NOMO-1 treated with DMSO at 0.1 percent for 48 hours (cell line): ENCODE results near the gene TWSG1.
"Not testable (repeated sequence)": the region's sequence is repeated elsewhere in the genome, so short reads cannot be mapped to it uniquely, and the experiment has no call there.

ENCODE experiments used
- DNase-seq: peaks from one replicate; lab custom pipeline; 2025; ENCODE audit not compliant: unreplicated experiment; lab: John Stamatoyannopoulos, UW

TWSG1 gene

GRCh38 chr18:9386879-9387278 is 52.3 kb downstream of the TWSG1 start:
- no peak for DNase-seq

GRCh38 chr18:9387891-9388290 is 53.3 kb downstream of the TWSG1 start:
- DNase-seq = no peak

- DNase-seq = no peak
Measured at GRCh38 chr18:9389706-9390105, 55.1 kb downstream of the TWSG1 start.

GRCh38 chr18:9392726-9393125 is 58.2 kb downstream of the TWSG1 start:
- DNase-seq = no peak

GRCh38 chr18:9394046-9394445 is 59.5 kb downstream of the TWSG1 start:
- DNase-seq = no peak

GRCh38 chr18:9400197-9400596 is 65.6 kb downstream of the TWSG1 start:
- DNase-seq = no peak

GRCh38 chr18:9401176-9401575 is 66.6 kb downstream of the TWSG1 start:
- no peak for DNase-seq

GRCh38 chr18:9402358-9403007 is 67.9 kb downstream of the TWSG1 start:
- DNase-seq = not testable (repeated sequence)

- no peak for DNase-seq
Measured at GRCh38 chr18:9403795-9404564, 69.4 kb downstream of the TWSG1 start.

GRCh38 chr18:9404565-9405060 is 70.0 kb downstream of the TWSG1 start:
- peak; percentile 77 for DNase-seq

GRCh38 chr18:9405130-9405529 is 70.6 kb downstream of the TWSG1 start:
- no peak for DNase-seq

- DNase-seq = no peak
Measured at GRCh38 chr18:9405977-9406376, 71.4 kb downstream of the TWSG1 start.

- no peak for DNase-seq
Measured at GRCh38 chr18:9410515-9410914, 75.9 kb downstream of the TWSG1 start.

- no peak for DNase-seq
Measured at GRCh38 chr18:9413576-9413975, 79.0 kb downstream of the TWSG1 start.

- no peak for DNase-seq
Measured at GRCh38 chr18:9416563-9417072, 82.0 kb downstream of the TWSG1 start.

GRCh38 chr18:9417073-9417851 is 82.7 kb downstream of the TWSG1 start:
- DNase-seq = no peak

- DNase-seq = no peak
Measured at GRCh38 chr18:9418047-9418690, 83.6 kb downstream of the TWSG1 start.

- no peak for DNase-seq
Measured at GRCh38 chr18:9419956-9420631, 85.5 kb downstream of the TWSG1 start.

- no peak for DNase-seq
Measured at GRCh38 chr18:9421096-9421900, 86.7 kb downstream of the TWSG1 start.

- no peak for DNase-seq
Measured at GRCh38 chr18:9421901-9422327, 87.3 kb downstream of the TWSG1 start.
